DOHH2 (cell line): ENCODE data around the gene KDELR3.

Experiments
- H3F3A ChIP-seq: fragments of 200-600 bp; sonication (generic), shearing (Covaris generic); 2 replicates; pipeline ENCODE4 v1.6.0; 2016; ENCODE audit warnings: antibody characterized with exemption, mild to moderate bottlenecking; ENCODE audit not compliant: control insufficient read depth, insufficient read depth
- H3K27ac ChIP-seq: fragments of 200-600 bp; sonication (generic); 2 replicates; pipeline ENCODE4 v1.5.1; 2014; ENCODE audit warnings: low read depth, mild to moderate bottlenecking, low read length, moderate library complexity
- H3K27me3 ChIP-seq: fragments of 200-600 bp; sonication (generic); 2 replicates; pipeline ENCODE4 v1.6.1; 2014; ENCODE audit warnings: mild to moderate bottlenecking, low read length, mixed read lengths; ENCODE audit not compliant: control insufficient read depth
- H3K36me3 ChIP-seq: fragments of 200-600 bp; sonication (generic); 2 replicates; pipeline ENCODE4 v1.6.1; 2014; ENCODE audit warnings: mild to moderate bottlenecking, low read length, moderate library complexity, mixed read lengths; ENCODE audit not compliant: control insufficient read depth
- H3K4me1 ChIP-seq: fragments of 200-600 bp; sonication (generic); 2 replicates; pipeline ENCODE4 v1.6.1; 2014; ENCODE audit warnings: mild to moderate bottlenecking, low read length, mixed read lengths; ENCODE audit not compliant: control insufficient read depth
- H3K4me2 ChIP-seq: fragments of 200-600 bp; sonication (generic); 2 replicates; pipeline ENCODE4 v1.6.0; 2014; ENCODE audit warnings: mild to moderate bottlenecking, low read length, moderate library complexity
- H3K4me3 ChIP-seq: fragments of 200-600 bp; sonication (generic); 2 replicates; pipeline ENCODE4 v1.5.1; 2014; ENCODE audit warnings: mild to moderate bottlenecking, low read length, mixed read lengths
- H3K79me2 ChIP-seq: fragments of 200-600 bp; sonication (generic); 2 replicates; pipeline ENCODE4 v1.6.1; 2014; ENCODE audit warnings: mild to moderate bottlenecking, low read length, mixed read lengths; ENCODE audit not compliant: control insufficient read depth
- H3K9me2 ChIP-seq: fragments of 200-600 bp; sonication (generic); replicated peaks from 2 replicates; pipeline ENCODE4 v1.6.1; 2014; ENCODE audit warnings: mild to moderate bottlenecking, low read length, mixed read lengths; ENCODE audit not compliant: control insufficient read depth
- H3K9me3 ChIP-seq: fragments of 200-600 bp; sonication (generic); 2 replicates; pipeline ENCODE4 v1.6.1; 2014; ENCODE audit warnings: antibody characterized with exemption, low read length, mixed read lengths; ENCODE audit not compliant: control insufficient read depth, insufficient read depth
- H4K20me1 ChIP-seq: fragments of 200-600 bp; sonication (generic); 2 replicates; pipeline ENCODE4 v1.6.0; 2014; ENCODE audit warnings: low read depth, mild to moderate bottlenecking, antibody characterized with exemption, low read length, moderate library complexity; ENCODE audit not compliant: control insufficient read depth, insufficient read depth
- EZH2phosphoT487 ChIP-seq: fragments of 200-600 bp; sonication (generic); IDR thresholded peaks from 2 replicates; pipeline ENCODE4 v1.6.1; 2017; ENCODE audit warnings: borderline replicate concordance, mild to moderate bottlenecking, antibody characterized with exemption, low read length, moderate library complexity, mixed read lengths
- TF ChIP-seq, protein P1 (sequence below): fragments of 200-600 bp; sonication (generic); IDR thresholded peaks from one replicate; pipeline ENCODE4 v1.5.1; 2014; ENCODE audit warnings: antibody characterized with exemption, mild to moderate bottlenecking, low read depth, low read length; ENCODE audit not compliant: poor library complexity, severe bottlenecking

The KDELR3 gene

DNA sequence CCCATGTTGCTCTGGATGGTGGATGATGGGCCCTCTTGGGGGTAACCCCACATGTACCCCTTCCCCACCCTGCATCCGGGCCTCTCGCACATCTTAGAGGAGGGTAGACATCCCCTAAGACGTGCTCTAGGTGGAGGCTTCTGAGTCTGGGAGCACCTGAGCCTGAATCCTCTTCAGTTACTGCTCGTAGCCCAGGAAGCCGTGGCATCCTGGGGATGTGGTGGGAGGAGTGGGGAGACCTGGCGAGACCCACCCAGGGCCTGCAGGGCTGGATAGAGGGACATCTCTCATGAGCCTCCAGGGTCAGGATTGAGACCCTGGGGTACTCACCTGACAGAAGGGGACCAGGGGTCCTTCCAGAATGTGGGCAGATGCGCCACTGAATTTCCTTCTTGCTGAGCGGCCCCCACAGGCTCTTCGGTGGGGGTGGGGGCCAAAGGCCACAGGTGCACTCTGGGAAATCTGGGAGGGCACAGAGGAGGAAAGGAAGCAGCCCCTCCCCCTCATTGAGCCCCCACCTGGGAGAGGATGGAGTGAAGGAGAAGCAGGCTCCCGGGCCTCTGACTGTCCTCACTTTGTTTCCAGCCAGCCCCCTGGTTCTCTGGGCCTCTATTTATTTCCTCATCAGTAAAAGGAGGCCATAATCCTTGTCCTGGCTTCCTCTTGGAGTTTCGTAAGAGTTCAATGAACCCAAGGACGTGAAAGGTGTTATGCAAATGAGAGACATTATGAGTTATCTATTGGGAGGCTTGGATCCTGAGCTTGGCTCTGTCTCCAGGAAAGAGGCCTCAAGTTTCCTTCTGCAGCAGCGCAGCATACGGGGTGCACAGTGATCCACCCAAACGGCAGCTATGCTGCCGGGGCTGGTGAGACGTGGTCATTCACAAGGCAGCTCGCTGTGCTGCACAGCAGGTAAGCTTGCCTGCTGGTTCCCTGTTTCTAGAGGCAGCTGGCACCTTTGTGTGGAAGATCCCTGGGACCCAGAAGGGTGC, 44.1 kb upstream of the KDELR3 start:
- H3K36me3 ChIP-seq = no peaks in the 10 kb centered on the region
- no peaks in the 10 kb centered on the region for H3K9me2 ChIP-seq
- H3K9me3 ChIP-seq = no peaks in the 10 kb centered on the region
- peaks cover 14% of the 10 kb centered on the region for H3K4me1 ChIP-seq
- H3F3A ChIP-seq = no peaks in the 10 kb centered on the region
- no peaks in the 10 kb centered on the region for H3K79me2 ChIP-seq
- no peak overlapping the region for H3K4me2 ChIP-seq
- no peaks in the 10 kb centered on the region for H3K27me3 ChIP-seq
- no peak overlapping the region for H3K27ac ChIP-seq
- TF ChIP-seq, protein P1, sequence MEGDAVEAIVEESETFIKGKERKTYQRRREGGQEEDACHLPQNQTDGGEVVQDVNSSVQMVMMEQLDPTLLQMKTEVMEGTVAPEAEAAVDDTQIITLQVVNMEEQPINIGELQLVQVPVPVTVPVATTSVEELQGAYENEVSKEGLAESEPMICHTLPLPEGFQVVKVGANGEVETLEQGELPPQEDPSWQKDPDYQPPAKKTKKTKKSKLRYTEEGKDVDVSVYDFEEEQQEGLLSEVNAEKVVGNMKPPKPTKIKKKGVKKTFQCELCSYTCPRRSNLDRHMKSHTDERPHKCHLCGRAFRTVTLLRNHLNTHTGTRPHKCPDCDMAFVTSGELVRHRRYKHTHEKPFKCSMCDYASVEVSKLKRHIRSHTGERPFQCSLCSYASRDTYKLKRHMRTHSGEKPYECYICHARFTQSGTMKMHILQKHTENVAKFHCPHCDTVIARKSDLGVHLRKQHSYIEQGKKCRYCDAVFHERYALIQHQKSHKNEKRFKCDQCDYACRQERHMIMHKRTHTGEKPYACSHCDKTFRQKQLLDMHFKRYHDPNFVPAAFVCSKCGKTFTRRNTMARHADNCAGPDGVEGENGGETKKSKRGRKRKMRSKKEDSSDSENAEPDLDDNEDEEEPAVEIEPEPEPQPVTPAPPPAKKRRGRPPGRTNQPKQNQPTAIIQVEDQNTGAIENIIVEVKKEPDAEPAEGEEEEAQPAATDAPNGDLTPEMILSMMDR = no peak
- TF ChIP-seq EZH2phosphoT487 = no peak
- no peak overlapping the region for H3K4me3 ChIP-seq
- no peaks in the 10 kb centered on the region for H4K20me1 ChIP-seq

DNA sequence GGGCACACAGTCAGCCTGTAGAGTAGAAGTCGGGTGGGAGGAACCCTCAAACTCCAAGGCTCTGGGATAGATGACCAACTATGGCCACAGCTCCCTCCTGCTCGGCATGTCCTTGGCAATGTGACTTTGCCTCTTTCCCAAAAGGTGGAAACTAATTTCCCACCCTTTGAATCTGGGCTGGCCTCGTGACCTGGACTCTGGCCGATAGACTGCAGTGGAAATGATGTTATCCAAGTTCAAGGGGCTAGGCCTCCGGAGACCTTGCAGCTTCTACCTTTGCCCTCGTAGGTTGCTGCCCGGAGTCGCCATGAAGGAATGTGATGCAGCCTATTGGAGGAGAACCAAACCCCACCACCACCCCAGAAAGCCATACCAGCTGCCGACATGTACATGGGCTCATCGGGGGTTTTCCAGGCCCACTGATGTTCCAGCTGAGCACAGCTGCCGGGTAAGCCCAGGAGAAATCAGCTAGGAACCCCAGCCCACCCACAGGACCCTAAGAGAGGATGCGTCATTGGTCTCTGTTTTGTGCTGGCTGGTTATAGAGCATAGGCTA, 43.3 kb upstream of the KDELR3 start:
- H3K27me3 ChIP-seq = no peaks in the 10 kb centered on the region

DNA sequence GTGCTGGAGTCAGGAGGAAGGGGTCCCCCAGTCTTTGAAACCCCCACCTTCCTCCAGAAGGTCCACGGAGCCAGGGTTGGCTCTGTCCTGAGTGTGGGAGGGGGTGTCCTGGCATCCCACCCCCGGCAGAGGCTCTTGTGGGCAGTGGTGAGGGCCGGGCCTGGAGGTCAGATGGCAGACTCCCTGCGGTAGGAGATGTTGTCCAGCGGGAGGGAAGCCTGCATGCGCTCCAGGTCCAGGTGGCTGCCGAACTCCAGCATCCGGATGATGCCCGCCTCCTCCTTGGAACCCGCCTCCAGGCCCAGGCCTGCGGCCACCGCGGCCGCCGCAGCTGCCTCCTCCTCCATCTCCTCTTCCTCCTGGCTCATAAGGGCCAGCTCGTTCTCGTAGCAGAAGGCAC, 41.3 kb upstream of the KDELR3 start:
- no peaks in the 10 kb centered on the region for H4K20me1 ChIP-seq
- H3K4me2 ChIP-seq = no peak overlapping the region
- H3K9me2 ChIP-seq = no peaks in the 10 kb centered on the region
- no peak overlapping the region for H3K4me3 ChIP-seq
- no peak overlapping the region for H3K27ac ChIP-seq
- TF ChIP-seq, protein P1 = no peak
- no peak for TF ChIP-seq EZH2phosphoT487
- H3K9me3 ChIP-seq = no peaks in the 10 kb centered on the region
- H3K27me3 ChIP-seq = no peaks in the 10 kb centered on the region
- H3K36me3 ChIP-seq = no peaks in the 10 kb centered on the region
- no peaks in the 10 kb centered on the region for H3F3A ChIP-seq
- H3K4me1 ChIP-seq = peaks cover 14% of the 10 kb centered on the region
- H3K79me2 ChIP-seq = no peaks in the 10 kb centered on the region

More for the DNA sequence above, 43.3 kb upstream of the KDELR3 start:
- H3K4me2 ChIP-seq = no peak overlapping the region
- no peaks in the 10 kb centered on the region for H4K20me1 ChIP-seq
- no peaks in the 10 kb centered on the region for H3K9me3 ChIP-seq
- no peak overlapping the region for H3K27ac ChIP-seq
- no peaks in the 10 kb centered on the region for H3K9me2 ChIP-seq
- H3K79me2 ChIP-seq = no peaks in the 10 kb centered on the region
- H3K4me3 ChIP-seq = no peak overlapping the region
- H3K4me1 ChIP-seq = peaks cover 14% of the 10 kb centered on the region
- H3K36me3 ChIP-seq = no peaks in the 10 kb centered on the region
- TF ChIP-seq, protein P1 = no peak
- no peak for TF ChIP-seq EZH2phosphoT487
- no peaks in the 10 kb centered on the region for H3F3A ChIP-seq
